NCI-H446 treated with DMSO at 0.1 percent for 48 hours (cell line): ENCODE measurements around the gene SLC7A5.
"Not testable (repeated sequence)": the region's sequence is repeated elsewhere in the genome, so short reads cannot be mapped to it uniquely, and the experiment has no call there.

Experiments used
- DNase-seq: peaks from one replicate; lab custom pipeline; 2025; lab: John Stamatoyannopoulos, UW

Gene SLC7A5

DNA sequence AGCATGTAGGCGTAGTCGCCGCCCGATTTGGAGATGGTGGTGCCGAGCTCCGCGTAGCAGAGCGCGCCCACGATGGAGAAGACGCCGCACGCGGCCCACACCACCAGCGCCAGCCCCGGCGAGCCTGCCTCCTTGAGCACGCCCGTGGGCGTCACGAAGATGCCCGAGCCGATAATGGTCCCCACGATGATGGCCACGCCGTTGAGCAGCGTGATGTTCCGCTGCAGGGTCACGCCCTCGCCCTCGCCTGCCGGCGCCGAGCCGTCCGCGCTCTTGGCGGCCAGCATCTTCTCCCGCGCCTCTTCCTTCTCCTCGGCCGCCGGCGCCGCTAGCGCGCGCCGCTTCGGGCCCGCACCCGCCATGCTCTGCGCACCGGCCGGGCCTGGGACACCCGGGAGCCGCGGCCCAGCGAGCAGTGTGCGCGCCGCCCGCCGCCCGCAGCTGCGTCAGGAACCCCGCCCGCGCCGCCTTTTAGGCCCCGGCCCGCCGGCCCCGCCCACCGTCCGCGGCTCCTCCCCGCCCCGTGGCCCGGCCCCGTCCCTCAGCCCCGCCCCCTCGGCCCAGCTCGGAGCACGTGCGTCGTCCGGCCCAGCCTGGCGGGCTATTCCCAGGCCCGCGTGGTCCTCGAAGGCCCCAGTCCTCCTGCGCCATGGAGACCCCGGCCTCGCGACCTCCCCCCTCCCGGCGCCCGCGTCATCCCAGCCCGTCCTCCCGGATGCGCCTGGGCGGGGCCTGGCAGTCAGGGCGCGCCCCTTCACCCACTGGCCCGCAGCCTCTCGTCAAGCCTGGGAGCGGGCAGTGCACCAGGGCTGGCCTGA is at the start of gene SLC7A5:
Gene SLC7A5, minus strand, starts transcription at position 447 of the 818 bp plus-strand sequence. Its CDS starts 85 bp downstream, at position 362.
- not testable (repeated sequence) for DNase-seq

DNA sequence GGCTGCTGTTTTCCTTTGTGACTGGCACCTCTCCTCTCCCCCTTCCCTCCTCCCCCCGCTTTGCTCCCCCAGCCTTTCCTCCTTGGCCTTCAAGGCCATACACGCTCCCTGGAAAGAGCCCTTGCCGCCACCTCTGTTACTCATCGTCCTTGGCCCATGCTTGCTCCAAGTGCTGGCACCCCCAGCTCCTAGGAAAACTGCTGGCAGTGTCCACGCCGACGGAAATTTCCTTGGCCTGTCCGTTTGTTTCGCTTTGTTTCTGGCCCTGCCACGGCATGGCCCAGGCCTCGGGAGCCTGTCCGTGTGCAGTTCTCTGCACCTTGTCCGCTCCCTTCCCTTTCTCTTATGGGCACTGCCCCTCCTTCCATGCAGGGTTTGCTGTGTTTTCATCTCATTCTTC is 49.0 kb upstream of the SLC7A5 start:
- no peak for DNase-seq

- no peak for DNase-seq
Observed at GRCh38 chr16:87917503-87917902, 48.2 kb upstream of the SLC7A5 start.

GRCh38 chr16:87914812-87915211 is 45.5 kb upstream of the SLC7A5 start:
- no peak for DNase-seq

DNA sequence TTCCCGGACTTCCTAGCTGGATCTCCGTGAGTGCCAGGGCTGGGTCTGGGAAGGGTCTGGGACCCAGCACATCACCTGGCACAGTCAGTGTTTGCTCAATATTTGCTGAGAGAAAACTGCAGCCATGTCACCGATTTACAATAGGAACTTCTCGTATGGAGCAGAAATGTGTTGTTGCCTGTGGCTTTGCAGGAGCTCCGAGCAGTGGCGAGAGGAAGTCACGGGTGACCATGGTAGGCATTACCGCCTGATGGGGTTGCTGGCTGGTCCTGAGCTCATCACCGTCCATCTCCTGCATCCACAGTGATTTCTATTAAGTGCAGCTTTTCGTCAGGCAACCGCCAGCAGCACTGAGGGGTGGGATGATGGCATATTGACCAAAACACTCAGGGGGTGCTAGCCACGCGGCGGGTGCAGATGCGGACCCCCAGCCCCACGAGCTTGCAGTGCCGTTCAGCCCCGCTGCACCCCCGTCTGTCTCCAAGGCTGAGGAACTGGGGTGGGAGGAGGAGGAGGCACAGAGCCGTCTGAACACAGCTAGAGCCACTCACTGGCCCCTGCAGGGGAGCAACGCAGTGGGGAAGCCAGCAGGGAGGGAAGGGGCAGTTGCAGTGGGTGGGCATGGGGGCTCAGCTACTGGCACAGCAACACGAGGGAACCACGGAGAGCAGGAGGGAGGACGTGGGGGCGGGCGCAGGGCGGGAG is 44.9 kb upstream of the SLC7A5 start:
- not testable (repeated sequence) for DNase-seq

DNA sequence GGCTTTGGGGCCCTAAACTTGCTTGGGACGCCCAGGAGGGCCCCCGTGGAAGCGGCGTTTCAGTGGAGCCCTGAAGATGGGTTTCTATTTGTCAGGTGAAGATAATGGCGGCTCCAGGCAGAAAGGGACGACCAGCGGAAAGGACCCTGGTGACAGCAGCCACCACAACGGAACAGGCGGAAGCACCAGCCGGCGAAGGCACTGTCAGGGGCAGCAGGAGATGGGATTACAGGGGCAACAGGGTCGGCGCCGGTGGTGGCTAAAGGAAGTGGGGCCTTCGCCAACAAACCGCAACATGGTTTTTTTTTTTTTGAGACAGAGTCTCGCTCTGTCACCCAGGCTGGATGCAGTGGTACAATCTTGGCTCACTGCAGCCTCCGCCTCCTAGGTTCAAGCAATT is 43.4 kb upstream of the SLC7A5 start:
- not testable (repeated sequence) for DNase-seq

DNA sequence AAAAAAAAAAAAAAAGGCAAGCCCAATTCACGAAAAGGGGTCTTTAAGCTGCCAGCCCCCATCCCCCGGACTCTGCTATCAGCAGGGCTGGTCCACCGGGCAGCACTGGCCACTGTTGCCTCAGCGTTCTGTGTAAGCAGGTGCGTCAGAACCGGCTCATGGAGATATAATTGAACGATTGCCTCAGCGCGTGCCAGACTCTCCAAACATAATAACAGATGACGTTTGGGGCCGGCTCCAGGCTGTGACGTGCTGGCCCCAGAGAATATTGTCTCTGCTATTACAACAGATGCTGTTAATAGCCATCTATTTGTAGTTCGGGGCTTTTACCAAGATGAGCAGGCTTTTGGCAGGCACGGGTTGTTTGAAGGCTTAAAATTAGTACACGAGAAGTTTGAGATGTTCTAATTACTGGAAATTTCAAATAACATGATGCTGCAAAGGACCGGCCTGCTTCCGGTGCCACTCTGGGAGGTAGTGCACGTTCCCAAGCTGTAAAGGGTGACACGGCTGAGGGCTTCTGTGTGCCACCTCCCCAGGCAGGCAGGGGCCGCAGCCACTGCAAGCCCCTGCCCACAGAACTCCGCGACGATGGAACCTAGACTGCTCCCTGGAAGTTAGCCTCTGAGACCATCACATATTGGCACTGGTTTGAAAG is 41.9 kb upstream of the SLC7A5 start:
- DNase-seq = peak; percentile 51

- not testable (repeated sequence) for DNase-seq
Observed at GRCh38 chr16:87909203-87909935, 40.1 kb upstream of the SLC7A5 start.

GRCh38 chr16:87908101-87908500 is 38.8 kb upstream of the SLC7A5 start:
- DNase-seq = not testable (repeated sequence)

DNA sequence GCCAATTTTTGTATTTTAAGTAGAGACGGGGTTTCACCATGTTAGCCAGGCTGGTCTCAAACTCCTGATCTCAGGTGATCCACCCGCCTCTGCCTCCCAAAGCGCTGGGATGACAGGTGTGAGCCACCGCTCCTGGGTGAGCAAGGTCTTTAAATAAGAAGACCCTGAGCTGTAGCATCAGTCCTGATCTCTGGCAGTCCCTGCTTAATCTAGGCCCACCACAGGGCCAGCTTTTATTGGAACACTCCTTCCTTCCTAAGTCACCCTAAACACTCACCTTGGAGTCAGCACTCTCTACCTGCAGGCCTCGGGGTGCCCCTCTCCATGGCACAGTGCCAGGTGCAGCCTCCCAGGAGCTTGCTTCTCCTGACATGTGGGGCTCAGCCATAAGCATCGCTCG is 36.2 kb upstream of the SLC7A5 start:
- not testable (repeated sequence) for DNase-seq

- not testable (repeated sequence) for DNase-seq
Observed at GRCh38 chr16:87904963-87905362, 35.7 kb upstream of the SLC7A5 start.

GRCh38 chr16:87900489-87900888 is 31.2 kb upstream of the SLC7A5 start:
- not testable (repeated sequence) for DNase-seq

DNA sequence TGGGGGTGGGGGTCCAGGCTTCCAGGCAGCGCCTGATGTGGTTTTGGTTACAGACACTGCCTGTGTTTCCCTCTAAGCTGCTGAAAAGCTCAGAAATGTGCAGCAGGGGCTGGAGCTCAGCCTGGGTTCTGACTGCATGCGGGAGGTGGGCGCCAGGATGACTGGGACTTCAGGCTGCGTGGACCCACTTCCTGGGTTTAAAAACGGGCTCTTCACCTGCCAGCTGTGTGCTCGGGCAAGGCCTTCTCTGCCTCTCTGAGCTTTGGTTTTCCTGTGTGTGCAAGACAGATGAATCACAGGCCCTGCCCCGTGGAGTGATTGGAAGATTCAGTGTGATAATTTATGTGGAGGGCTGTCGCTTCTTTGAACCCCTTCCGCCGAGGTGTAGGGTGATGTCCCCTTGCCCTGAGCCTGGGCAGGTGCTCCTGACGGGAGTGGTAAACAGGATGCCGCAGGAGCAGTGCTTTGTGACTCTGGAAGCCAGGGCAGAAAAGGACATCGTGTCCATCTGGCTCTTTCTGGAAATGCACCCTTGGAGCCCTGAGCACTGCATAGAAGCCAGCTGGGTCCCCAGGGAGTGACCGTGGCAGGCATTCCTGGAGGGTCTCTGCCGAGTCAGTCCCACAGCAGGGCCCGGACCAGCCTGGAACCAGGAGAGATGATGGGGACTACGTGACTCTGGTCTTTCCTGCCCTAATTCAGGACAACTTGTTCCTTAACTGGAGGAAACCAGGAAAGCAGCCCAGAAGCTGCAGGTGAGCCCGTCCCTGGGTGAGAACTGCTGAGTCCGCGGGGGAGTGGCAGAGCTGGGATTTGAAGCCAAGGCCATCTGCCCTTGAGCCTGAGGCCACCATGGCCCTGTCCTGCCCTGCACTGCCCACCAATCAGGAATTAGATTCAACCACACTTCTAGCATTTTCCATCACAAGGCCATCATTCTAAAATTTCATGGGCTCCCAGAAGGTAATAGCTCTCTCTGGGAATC is 28.5 kb upstream of the SLC7A5 start:
- DNase-seq = no peak

DNA sequence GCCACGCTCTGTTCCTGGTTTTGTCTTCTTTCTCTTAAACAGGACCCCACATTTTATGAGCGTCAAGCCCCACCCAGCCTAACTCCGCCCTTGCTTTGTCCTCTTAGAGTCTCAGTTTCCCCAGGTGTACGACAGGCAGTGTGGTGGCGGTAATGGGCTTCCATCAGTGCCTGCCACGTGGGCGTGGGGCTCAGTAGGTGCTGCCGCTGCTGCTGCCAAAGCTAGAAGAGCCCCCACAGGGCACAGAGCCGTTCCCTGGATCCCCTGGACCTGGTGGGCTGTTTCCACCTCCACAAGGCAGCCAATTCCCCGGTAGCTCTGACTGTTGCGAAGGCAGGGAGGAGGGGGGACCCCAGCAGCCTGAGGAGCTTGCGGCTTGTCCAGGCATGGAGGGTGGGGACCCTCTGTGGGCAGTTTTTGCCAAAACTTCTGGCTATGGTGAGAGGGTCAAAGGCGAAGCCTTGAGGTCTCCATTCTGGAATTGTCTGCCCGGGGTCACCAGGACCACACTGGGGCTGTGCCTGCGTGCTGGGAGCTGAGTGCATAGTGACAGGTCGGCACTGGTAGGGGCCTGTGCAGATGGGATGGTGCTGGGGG is 27.7 kb upstream of the SLC7A5 start:
- not testable (repeated sequence) for DNase-seq

GRCh38 chr16:87896176-87896890 is 27.0 kb upstream of the SLC7A5 start:
- DNase-seq = not testable (repeated sequence)

DNA sequence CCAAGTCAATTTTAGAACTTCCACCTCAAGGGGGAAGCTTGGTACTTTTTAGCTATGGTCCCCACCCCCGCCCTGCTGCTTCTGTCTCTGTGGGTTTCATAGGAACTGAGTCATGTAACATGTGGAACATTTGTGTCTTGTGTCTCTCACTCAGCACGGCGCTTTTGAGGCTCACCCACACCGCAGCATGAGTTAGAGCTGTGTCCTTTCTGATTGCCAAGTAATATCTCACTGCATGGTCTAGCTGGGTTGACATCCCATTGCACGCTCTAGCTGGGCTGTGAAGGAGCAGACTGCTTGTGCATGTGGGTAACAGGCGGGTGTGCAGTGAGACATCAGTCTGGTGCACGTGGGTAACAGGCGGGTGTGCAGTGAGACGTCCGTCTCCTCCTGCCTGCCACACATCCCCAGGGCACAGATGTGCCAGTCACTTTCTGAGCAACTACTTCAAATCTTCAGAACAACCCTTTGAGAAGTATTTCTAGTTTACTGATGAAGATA is 26.4 kb upstream of the SLC7A5 start:
- DNase-seq = no peak

GRCh38 chr16:87894005-87894404 is 24.7 kb upstream of the SLC7A5 start:
- not testable (repeated sequence) for DNase-seq

GRCh38 chr16:87891764-87892163 is 22.5 kb upstream of the SLC7A5 start:
- no peak for DNase-seq

DNA sequence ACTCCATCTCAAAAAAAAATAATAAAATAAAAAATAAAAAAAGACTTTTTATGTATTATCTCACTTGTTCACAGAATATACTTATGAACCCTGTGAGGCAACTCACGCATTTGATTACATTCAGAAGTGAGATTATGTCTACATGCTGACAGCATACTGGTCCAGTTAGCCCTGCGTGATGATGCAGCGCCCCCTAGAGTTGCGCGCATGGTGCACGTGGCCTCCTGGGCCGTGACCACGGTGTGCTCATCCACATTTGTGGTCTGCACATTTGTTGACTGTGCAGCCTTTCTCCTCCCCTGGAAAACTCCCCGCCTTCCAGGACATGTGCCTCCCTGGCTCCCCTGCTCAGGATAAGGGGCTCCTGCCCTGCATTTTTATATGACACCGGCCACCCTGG is 20.5 kb upstream of the SLC7A5 start:
- not testable (repeated sequence) for DNase-seq
